ENCODE data around the gene FAM13A.

DNA sequence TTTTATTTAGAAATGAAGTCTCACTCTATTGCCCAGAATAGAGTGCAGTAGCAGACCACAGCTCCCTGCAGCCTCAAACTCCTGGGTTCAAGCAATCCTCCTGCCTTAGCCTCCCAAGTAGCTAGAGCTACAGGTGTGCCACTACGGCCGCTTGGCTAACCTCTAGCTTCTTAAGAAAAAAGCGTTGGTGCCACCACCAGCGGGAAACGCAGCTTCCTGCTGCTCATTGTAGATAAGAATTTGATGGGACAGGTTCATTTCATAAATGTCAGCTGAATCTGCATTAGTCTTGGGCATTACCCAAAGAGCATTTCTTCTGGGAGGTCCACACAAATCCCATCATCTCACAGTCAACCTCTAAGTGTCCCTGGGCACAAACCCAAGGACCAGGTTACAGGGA lies 326.2 kb downstream of the FAM13A start:
- TF ChIP-seq BHLHE40 (IDR thresholded peaks at IDR 0.05; ENCODE audit: low read depth, low read length) = no peak
- no peak for TF ChIP-seq CTCF (conservative IDR thresholded peaks at IDR 0.05; ENCODE audit: low read depth, low read length)
- TF ChIP-seq RCOR1 (IDR thresholded peaks at IDR 0.05; ENCODE audit: insufficient replicate concordance, low read length) = no peak
- TF ChIP-seq POLR2A (IDR thresholded peaks at IDR 0.05; ENCODE audit: low read depth, low read length) = no peak
- no peak for TF ChIP-seq RFX5 (IDR thresholded peaks at IDR 0.05; ENCODE audit: low read depth, low read length)
- no peak for TF ChIP-seq RAD21 (IDR thresholded peaks at IDR 0.05; ENCODE audit: low read length)
- TF ChIP-seq, protein P1, sequence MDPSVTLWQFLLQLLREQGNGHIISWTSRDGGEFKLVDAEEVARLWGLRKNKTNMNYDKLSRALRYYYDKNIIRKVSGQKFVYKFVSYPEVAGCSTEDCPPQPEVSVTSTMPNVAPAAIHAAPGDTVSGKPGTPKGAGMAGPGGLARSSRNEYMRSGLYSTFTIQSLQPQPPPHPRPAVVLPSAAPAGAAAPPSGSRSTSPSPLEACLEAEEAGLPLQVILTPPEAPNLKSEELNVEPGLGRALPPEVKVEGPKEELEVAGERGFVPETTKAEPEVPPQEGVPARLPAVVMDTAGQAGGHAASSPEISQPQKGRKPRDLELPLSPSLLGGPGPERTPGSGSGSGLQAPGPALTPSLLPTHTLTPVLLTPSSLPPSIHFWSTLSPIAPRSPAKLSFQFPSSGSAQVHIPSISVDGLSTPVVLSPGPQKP (IDR thresholded peaks at IDR 0.05; ENCODE audit: borderline replicate concordance, low read depth, low read length) = no peak

Data from IMR-90 (cell line).